Activated gamma-delta T cell treated with Interleukin-2 at 50 U/mL for 16 hours (primary cell): Measurements from ENCODE around the gene HDDC2.

Experiments
- DNase-seq: peaks from one replicate; pipeline ENCODE4 v3.0.0-alpha.2; 2020

The HDDC2 gene

DNA sequence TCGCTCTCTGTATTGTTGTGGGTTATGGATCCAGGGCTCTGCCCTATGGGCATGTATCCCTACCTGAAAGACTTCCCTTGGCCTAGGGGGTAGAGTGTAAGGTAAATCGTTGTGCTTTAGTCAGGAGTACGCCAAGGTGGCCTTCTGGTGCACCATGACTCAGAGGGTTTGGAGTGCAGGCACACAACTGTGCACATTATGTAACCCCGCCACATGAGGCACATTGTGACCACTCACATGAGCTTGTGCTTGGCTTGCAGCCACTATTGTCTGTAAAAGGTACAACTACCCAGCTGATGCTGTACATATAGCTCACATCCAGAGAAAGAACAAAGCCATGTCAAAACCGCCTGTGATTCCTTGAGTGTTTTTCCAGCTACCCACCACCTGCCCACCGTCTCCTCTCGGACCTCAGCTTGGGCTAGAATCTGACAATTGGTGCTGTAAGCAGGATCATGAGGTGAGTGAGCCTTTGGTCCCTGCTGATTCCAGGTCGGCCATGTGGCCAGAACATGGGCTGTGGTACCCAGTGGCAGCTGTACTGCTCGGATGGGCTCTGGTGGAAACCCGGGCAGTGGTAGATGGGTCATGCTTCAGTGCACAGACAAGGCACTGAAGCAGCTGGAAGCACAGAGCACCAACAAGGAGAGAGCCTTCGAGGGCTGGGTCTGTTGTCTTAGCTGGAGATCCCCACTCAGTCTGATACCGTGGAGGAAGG lies 33.8 kb downstream of the HDDC2 start:
- no peak for DNase-seq

DNA sequence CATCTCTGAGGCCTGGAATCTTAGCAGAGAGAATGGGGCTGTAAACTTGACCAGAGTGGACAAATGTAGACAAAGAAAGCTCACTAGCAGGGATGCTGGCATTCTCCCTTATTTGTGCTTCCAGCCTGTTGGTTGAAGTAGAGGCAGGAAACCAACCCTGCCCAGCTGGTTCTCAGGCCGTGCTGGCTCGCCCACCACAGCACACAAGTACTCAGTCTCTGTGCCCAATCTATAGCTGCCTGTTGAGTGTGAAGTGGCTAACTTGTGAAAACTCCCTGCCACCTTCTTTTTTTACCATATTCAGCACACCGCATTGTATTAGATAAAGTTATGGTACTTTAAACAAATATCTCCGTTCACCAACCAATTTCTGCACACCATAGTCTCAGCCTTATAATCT lies 37.3 kb downstream of the HDDC2 start:
- DNase-seq = no peak

DNA sequence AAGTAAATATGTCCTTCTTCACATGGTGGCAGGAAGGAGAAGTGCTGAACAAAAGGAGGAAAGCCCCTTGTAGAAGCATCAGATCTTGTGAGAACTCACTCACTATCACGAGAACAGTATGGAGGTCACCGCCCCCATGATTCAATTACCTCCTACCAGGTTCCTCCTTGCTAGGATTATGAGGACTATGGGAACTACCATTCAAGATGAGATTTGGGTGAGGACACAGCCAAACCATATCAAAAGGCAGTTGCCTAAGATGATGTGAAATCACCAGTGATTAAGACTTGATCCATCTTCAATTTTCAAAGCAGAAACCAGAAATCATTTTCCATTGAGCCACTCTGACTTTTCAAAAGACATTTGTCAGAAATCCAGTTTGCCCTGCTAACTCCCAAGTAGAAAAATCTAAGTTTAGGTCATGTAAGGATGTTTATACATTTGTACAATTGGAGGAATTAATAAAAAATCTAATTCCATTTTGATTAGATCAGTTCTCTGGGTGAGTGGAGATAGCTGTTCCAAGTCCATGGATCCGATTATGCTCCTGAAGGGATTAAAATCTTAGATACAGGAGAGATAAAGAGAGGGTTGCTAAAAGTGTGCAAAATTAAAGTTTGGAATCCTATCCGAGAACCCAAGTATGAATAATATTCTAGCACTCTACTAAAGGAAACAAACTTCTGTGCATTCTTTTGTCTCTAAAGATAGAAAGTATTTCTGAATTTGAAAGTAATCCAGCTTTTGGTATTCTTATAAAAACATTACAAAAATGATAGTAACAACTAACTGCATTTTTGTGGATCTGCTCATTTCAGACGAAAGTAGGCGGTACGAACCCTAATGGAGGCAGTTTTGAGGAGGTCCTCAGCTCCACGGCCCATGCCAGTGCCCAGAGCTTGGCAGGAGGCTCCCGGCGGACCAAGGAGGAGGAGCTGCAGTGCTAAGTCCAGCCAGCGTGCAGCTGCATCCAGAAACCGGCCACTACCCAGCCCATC lies 39.5 kb downstream of the HDDC2 start:
- no peak for DNase-seq

DNA sequence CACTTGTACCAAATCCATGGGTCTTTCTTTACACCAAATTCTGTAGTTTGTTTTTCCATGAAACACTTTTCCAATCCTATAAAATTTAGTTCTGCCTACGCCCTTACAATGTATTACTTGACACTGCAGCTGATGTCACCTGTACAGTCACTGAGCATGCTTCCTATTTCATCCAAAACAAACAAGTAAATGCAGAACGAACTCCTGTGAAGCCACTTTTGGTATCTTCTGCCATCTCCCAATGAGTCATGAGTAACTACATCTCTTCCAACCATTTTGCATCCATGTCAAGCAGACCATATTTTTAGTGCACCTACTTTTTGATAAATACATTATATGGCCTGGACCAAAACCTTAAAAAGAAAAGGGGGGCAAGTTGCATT lies 42.4 kb downstream of the HDDC2 start:
- no peak for DNase-seq

DNA sequence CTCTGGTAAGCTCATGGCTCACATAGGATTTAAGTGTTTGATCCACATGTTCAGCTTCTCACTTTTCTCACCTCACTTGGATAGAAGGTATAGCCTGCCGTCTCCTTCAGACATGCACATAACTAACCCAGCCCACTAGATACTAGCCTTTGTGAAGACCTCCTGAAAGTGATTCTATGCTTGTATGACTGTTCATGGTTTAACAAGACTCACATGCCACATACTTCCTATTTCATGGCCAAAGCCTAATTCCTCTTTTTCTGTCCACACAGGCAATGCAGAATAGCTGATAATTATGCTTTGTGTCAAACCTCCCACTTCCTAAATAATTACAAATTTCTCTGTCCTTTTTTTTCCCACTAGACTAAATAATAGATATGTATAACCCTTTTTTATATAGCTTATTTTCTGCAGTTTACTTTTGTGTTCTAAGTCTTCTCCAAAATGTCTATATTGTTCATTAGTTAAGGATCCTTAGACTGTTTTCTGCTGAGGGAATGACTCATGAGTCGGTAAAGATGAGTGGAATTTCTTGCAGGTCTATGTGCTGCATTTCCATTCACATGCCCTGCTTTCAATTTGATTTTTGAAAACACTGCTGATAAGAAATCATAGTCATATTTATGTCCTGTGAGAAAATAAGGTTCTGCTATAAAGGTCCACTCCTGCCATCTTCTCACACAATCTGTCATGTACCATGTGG lies 43.0 kb downstream of the HDDC2 start:
- no peak for DNase-seq

DNA sequence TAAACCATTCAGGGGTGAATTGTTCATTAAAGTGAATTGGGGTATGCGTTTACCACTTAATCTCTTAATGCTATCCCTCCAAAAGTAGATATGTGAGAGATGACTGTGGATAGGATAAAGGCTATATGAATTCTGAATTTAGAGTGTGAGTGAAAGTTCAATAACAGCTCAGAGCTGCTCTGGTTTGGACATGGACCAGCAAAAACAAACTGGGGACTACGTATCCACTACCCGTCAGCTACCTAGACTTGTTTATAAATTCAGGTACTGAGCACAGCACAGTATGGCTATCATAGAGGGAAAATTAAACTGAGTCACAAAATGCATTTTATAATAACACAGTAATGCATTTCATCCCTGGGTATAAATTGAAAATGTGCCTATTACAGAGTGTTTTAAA lies 44.4 kb downstream of the HDDC2 start:
- no peak for DNase-seq

DNA sequence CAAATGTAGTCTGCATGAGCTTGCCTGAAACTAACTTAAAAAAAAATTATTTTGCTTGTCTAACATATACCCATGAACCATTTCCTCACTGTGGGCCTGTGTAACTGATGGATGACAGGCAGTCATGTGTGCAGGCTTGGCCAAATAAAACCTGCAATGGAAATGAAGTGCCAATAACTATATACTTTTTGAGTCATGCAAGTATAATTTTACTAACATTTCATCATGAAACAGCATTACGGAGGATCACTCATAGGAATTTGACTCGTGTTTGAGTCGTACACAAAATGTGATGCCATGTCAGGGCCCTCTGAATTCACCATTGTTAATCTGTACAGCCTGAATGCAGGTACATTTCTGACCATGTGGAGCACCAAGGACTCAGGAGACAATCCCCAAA lies 46.6 kb downstream of the HDDC2 start:
- DNase-seq = no peak

DNA sequence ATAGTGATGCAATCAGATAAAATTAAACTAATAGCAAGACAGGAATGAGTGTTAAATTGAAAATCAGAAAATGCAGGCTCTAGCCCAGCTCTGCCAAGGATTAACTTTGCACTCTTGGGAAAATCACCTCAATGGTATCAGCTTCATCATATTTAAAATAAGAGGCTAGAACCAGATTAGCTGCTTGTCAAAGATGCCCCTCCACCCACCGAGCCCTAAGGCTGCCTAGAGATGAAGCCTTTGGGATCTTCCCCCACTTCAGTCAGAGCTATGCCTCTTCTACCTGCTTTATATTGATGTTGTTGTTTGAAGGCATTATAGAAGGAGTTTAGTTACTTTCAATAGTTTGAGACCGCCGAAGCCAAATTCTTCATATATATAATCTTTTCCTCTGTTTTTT lies 47.4 kb downstream of the HDDC2 start:
- DNase-seq = no peak

DNA sequence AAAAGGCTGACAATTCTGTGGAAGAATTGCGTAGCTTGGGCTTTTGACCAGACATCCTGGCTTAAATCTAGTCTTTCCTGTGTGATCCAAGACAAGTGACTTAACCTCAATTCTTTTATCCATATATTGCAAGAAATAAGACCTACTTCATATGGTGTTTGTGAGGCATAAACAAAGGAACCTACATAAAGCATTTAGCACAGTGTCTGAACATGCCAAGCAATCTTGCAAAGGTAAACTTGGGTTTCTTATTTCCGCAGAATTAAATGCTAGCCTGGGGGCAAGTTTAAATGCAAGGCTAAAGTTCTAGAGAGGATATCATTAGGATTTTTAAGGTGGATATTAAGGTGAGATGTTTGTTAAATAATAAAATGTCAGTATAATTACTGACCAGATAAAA lies 47.9 kb downstream of the HDDC2 start:
- DNase-seq = no peak

DNA sequence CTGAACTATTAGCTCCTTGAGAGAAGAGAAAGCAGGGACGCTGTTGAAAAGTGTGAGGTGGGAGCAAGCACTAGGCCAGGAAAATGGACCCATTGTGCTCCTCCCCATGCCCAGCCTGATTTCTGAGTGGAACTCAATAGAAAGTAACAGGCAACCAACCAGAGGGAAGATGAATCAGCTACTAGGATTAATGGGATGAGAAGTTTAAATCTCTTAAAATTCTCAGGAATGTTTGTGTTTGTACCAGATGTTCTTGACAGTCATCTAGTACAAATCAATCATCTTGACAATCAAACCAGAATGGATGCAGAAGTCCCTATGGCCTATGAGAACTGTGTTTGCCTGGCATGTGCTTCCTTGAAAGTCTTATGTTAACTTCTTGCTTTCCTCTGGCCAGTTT lies 48.9 kb downstream of the HDDC2 start:
- no peak for DNase-seq

DNA sequence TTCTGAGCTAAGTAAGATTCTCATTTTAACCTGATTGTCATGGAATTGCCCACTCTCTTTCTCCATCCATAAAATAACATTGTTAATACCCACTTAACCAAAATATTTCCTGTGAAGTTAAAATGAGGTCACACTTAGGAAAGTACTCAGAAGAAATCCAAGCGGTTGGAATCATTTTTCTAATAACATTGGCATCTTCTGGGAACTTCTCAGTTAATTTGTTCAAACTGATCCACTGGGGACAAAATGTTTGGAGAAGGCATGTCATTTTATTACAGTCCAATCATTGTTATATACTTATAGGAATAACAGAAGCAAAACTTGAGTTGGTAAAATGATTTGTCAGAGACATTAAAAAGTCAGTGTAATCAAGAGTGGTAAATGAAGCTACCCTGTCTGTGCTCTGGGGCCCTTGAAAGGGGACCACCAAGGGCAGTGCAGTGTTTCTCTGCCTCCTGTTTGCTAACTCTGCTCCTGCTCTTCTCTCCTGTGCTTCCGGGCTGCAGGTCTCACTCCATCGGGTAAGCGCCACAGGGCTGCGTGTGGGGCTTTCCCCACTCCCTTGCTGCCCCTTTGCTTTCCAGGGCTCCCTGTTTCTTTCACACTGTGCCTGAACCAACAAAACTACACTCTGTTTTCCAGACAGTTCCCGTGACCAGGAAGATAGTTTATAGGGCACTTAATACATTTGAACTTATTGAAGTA lies 50.1 kb downstream of the HDDC2 start:
- DNase-seq = no peak

DNA sequence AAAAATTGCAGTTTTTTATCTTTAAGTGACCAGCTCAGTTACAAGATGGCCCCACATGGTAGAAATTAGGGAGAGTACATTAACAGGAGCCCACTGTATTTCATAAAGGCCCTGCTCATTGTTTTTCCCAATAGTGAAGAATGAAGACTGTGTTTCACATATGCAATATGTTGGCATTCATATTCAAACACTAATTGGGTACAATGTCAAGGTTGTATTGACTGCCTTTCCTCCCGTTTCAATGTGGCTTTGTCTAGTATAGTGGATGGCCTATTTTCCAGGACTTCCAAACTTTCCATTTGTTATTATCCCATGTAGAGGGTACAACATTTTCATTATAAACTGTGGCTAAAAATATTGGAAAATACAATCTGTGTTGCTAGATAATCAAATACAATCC lies 51.3 kb downstream of the HDDC2 start:
- DNase-seq = no peak

DNA sequence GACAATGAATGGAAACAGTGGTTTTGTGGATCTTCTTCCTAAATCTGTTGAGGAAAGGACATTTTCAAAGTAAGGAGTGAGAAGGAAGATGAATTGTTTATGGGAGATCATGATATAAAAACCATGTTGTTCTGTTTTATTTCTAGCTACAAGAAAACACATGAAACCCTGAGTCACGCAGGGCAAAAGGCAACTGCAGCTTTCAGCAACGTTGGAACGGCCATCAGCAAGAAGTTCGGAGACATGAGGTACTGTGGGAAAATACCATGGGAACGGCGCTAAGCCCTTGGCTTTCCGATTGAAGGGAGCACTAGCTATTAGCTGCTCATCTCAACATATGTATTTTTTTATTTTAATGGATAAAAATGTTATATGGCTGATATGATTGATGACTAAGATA lies 53.6 kb downstream of the HDDC2 start:
- no peak for DNase-seq

DNA sequence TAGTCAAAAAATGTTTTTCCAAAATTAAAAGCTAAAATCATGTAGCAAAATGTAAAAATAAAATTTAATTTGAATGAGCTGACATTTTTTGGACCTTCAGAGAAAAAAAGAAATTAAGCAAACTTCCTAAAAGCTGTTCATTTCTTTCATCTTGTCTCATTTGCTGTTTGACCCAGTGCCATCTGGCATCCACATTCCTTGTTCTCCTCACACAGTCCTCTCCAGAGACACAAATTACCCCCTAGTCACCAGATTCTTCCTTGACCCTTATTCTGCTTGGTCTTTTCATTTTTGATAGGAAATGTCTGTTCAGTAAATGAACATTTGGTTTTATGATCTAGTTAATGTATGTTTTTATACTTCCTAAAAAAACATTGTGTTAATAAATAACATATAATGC lies 55.2 kb downstream of the HDDC2 start:
- no peak for DNase-seq

DNA sequence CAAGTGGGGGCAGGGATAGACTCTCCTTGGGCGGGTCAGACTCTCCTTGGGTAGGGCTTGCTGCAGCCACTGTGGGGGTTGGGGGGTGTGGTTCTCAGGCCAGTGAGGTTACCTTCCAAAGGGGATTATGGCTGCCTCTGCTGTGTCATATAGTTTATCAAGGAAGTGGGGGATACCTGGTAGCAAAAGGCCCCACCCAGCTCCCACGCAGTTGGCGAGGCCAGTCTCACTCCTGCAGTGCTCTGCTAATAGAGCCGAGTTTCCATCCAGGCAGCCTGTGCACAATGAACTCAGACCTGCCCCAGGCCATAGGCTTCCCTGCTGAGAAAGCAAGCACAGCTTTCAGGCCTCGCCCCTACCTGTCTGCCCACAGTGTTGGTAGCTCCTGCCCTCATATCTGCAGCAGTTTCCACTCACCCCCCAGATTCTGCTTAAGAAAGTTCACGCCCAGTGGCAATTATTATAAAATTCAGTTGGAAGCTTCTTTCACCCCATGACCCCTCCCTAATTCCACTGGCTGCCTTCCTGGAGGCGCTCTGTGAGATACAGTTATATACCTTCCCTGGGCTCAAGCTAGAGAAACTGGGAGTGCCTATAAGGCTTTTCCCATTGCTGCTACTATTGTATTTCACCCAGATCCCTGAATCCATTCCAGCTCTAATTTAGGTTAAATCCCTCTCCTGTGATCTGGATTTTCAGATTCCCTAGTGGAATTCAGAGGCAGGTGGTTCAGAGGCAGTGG lies 56.1 kb downstream of the HDDC2 start:
- DNase-seq = no peak

DNA sequence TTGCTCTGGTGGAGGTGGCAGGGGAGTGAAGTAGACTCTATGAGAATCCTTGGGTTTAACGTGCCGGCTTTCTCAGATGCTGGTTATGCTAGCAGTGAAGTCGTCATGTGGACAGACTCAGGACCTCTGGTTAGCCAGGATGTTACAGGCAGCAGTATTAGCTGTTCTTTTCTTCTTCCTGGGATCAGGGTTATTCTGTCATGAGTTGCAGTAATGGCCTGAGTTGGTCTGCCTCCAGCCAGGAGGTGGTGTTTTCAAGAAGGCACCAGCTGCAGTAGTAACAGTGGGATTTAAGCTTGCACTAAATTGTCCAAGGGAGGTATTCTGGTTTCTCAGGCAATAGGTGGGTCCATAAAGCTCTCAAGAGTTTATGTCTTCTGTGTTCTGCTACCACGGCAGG lies 56.7 kb downstream of the HDDC2 start:
- DNase-seq = no peak

DNA sequence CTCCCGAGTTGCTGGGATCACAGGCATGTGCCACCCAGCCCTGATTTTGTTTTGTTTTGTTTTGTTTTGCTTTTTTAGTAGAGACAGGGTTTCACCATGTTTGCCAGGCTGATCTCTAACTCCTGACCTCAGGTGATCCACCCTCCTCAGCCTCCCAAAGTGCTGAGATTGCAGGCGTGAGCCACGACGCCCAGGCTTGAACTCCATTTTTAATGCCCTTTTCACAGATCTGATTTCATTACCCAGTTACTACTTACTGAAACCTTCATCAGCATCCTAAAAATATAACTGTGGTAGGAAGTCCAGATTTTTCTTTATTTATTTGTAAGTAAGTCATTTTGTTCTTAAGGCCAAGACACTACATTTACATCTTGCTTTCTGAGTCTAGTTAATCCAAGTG lies 64.0 kb downstream of the HDDC2 start:
- DNase-seq = no peak

DNA sequence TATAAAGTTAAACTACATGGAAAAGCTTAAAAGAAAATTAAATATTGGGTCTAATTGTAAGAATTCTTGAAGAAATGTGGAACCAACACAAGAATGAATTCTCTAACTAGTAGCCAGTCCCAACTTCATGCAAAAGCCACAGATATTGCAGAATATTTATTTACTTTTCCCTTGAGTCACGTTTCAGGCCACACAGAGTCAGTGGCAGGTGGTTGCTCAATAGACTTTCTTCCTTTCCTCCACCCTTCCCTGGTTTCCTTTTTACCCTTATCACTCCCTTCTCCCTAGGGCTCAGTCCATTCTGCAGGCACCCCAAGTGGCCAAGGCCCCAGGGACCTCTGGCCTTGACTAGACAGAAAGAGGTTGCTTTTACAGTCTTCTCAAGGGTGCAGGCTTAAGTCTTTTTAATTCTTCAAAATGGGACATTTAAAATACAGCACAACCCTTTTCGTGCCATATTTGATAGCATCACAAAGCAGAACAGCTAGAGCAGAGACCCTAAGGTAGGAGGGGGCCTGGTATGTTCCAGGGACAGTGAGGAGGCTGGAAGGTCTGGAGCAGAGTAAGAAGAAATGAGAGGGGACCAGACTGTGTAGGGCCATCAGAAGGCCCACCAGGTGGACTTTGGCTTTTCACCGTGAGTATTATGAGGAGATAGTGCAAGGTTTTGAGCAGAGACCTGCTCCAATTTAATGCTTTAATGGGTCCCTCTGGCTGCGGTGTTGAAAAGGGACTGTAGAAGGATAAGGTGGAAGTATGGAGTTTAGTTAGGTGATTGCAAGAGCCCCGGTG lies 65.0 kb downstream of the HDDC2 start:
- DNase-seq = no peak

DNA sequence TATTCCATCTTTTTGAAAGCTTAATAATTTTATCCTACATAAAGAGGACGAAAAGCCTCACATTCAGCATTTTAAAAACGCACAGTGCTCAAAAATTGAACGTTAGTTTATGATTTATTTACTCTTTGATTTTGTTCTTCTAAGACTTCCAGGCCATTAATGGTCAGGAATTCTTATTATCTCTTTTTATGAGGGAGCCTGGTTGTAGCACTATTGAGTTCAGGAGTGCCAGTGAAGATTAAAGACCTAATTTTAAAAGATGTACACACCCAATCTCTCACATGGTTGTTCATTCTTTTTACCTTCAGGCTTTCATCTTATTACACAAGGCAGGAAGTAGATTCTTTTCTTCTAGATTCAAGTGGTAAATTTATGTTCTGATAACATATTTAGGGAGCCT lies 68.6 kb downstream of the HDDC2 start:
- no peak for DNase-seq

DNA sequence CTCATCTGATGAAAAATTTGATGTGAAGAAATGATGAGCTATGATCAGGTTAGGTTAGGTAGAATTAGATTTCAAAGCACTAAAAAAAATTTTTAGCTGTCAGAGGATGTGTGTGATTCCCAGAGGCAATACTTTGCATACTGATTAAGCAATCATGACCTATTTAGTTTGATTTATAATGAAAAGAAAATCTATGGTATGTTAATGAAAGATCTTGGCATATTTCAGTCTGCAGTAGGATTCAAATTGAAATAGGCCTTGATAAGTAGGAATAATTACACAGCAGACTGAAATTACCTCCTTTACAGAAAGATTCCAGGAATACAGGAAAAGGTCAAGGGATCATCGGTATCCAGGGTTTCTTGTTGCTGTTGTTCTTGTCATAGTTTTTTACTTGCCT lies 69.3 kb downstream of the HDDC2 start:
- DNase-seq = no peak

DNA sequence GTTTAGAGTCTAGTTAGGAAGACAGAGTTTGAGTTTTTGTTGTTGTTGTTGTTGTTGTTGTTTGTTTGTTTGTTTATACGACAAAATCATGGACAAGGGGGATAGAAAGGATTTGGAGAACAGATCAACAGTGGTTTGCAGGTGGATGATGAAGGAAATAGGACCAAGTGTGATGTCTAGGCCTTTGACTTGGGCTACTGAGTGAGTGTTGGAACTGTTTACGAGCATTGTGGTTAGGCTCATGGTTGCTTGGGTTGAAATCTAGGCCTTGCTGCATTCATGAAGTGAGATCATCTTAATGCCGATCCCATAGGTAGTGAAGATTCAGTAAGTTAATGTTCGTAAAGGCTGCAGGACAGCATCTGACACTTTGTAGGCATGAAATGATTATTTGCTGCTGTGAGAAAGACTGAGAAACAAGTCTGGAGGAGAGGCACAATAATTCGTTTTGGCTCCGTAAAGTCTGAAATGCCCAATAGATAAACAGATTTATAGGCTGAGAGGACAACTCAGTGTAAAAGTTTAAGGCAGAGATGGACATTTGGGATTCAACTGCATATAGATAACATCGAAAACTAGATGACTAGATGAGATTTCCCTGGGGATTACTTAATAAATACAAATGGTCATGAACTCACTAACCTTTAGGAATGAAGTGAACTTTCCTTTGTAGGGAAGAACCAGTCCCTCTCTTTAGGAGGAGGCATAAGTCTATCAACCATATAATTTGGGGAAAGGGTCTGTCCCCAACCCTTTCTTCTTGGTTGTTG lies 70.0 kb downstream of the HDDC2 start:
- DNase-seq = no peak
